ENCODE measurements around the gene PER2. TPM values are rescaled to one million over a fixed set of nuclear protein-coding genes. Genes with fewer than 3 reads are reported as not detected.
A peak's percentile ranks its signal among the peaks of the same experiment; 100 is the strongest.

PER2 gene
- total and polyA plus RNA-seq, 2 of the 13 experiments (the other 11 are each of a cell fraction or from before 2014, with no cell fraction given) = 5.1 to 9.4 TPM

- TF ChIP-seq MEIS2 (CRISPR knock-in tag; IDR thresholded peaks at IDR 0.05) (peak; percentile 50), SPEN (CRISPR knock-in tag; IDR thresholded peaks at IDR 0.05; ENCODE audit: low read depth) (peak; percentile 54), KDM2A (CRISPR knock-in tag; IDR thresholded peaks at IDR 0.05; ENCODE audit: borderline replicate concordance, low read depth) (peak; percentile 94), ZNF180 (CRISPR knock-in tag; IDR thresholded peaks at IDR 0.05; ENCODE audit: borderline replicate concordance, low read depth) (no peak), MAF1 (CRISPR knock-in tag; IDR thresholded peaks at IDR 0.05; ENCODE audit: borderline replicate concordance) (peak; percentile 42; the same call in 1 of the 2 replicates), ZNF451 (CRISPR knock-in tag; IDR thresholded peaks at IDR 0.05) (peak; percentile 94), ZNF329 (CRISPR knock-in tag; IDR thresholded peaks at IDR 0.05; ENCODE audit: low read depth) (peak; percentile 65; the same call in 1 of the 2 replicates), ZGPAT (CRISPR knock-in tag; IDR thresholded peaks at IDR 0.05) (peak; percentile 89), ZSCAN21 (CRISPR knock-in tag; IDR thresholded peaks at IDR 0.05; ENCODE audit: borderline replicate concordance) (peak; percentile 66; the same call in 1 of the 2 replicates), ZFP36 (IDR thresholded peaks at IDR 0.05; ENCODE audit: borderline replicate concordance, low read depth, low read length, partially characterized antibody) (no peak), ZNF607 (CRISPR knock-in tag; IDR thresholded peaks at IDR 0.05; ENCODE audit: borderline replicate concordance) (peak; percentile 97), HINFP (CRISPR knock-in tag; IDR thresholded peaks at IDR 0.05; ENCODE audit: low read depth) (peak; percentile 89; the same call in 1 of the 2 replicates), ASH2L (IDR thresholded peaks at IDR 0.05; ENCODE audit: insufficient read length, low read depth, low read length) (peak; percentile 68), ERF (CRISPR knock-in tag; IDR thresholded peaks at IDR 0.05) (peak; percentile 96), MIER3 (CRISPR knock-in tag; IDR thresholded peaks at IDR 0.05; ENCODE audit: borderline replicate concordance) (peak; percentile 72; the same call in 1 of the 2 replicates), ZNF7 (CRISPR knock-in tag; IDR thresholded peaks at IDR 0.05) (no peak), ZNF281 (CRISPR knock-in tag; IDR thresholded peaks at IDR 0.05; ENCODE audit: borderline replicate concordance) (no peak)
- TF ChIP-seq, protein P1, sequence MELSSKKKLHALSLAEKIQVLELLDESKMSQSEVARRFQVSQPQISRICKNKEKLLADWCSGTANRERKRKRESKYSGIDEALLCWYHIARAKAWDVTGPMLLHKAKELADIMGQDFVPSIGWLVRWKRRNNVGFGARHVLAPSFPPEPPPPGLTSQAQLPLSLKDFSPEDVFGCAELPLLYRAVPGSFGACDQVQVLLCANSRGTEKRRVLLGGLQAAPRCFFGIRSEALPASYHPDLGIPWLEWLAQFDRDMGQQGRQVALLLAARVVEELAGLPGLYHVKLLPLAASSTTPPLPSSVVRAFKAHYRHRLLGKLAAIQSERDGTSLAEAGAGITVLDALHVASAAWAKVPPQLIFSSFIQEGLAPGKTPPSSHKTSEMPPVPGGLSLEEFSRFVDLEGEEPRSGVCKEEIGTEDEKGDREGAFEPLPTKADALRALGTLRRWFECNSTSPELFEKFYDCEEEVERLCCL (CRISPR knock-in tag; IDR thresholded peaks at IDR 0.05; ENCODE audit: borderline replicate concordance) = 0 out of 2 replicates have a peak, but pooled peaks have one; percentile 13
- TF ChIP-seq, protein P2, sequence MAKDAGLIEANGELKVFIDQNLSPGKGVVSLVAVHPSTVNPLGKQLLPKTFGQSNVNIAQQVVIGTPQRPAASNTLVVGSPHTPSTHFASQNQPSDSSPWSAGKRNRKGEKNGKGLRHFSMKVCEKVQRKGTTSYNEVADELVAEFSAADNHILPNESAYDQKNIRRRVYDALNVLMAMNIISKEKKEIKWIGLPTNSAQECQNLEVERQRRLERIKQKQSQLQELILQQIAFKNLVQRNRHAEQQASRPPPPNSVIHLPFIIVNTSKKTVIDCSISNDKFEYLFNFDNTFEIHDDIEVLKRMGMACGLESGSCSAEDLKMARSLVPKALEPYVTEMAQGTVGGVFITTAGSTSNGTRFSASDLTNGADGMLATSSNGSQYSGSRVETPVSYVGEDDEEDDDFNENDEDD (CRISPR knock-in tag; IDR thresholded peaks at IDR 0.05; ENCODE audit: borderline replicate concordance) = peak; percentile 89; the same call in 1 of the 2 replicates
Observed at GRCh38 chr2:238288650-238289573, 502 bp upstream of the PER2 start (continued).
